ENCODE results near the gene CNFN. TPM values are rescaled to one million over a fixed set of nuclear protein-coding genes. Genes with fewer than 3 reads are reported as not detected.

The CNFN gene
- total RNA-seq, 1 donor from 2014 or later: not detected

DNA sequence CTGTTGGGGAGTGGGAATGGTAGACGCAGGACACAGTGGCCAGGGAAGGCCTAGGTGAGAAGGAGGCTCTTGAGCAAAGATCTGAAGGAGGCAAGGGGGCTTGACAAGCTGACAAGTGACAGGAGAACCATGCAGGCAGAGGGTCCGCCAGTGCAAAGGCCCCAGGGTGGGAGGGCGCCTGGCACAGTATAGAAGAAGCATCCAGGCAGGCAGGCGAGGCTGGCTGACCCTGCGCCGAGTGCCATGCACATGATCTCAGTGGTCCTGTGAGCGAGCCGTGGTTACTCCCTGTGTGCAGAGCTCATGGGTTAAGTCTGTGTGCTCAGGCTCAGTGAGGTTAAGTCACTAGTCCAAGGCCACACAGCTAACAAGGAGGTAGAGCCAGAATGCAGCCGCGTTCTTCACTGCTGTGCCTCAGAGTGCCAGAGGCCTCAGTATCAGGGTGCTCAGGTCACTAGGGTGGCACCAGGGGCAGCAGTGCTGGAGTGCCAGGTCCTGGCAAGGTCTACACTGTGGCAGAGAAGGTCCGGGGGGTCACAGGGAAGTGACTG lies 15.2 kb downstream of the CNFN start:
- Mint-ChIP-seq H3K4me1 (ENCODE audit: low read depth) (no peaks in the 10 kb centered on the region), H3K27me3 (ENCODE audit: low read depth) (peaks cover 5% of the 10 kb centered on the region), H3K4me3 (ENCODE audit: unreplicated experiment) (no peak overlapping the region), H3K9me3 (ENCODE audit: low read depth) (no peaks in the 10 kb centered on the region), H3K27ac (ENCODE audit: unreplicated experiment) (no peak overlapping the region), H3K36me3 (ENCODE audit: low read depth) (peaks cover 12% of the 10 kb centered on the region)
- TF ChIP-seq, protein P1, sequence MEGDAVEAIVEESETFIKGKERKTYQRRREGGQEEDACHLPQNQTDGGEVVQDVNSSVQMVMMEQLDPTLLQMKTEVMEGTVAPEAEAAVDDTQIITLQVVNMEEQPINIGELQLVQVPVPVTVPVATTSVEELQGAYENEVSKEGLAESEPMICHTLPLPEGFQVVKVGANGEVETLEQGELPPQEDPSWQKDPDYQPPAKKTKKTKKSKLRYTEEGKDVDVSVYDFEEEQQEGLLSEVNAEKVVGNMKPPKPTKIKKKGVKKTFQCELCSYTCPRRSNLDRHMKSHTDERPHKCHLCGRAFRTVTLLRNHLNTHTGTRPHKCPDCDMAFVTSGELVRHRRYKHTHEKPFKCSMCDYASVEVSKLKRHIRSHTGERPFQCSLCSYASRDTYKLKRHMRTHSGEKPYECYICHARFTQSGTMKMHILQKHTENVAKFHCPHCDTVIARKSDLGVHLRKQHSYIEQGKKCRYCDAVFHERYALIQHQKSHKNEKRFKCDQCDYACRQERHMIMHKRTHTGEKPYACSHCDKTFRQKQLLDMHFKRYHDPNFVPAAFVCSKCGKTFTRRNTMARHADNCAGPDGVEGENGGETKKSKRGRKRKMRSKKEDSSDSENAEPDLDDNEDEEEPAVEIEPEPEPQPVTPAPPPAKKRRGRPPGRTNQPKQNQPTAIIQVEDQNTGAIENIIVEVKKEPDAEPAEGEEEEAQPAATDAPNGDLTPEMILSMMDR (IDR thresholded peaks at IDR 0.05): no peak
- DNase-seq (ENCODE audit: low spot score): no peak

DNA sequence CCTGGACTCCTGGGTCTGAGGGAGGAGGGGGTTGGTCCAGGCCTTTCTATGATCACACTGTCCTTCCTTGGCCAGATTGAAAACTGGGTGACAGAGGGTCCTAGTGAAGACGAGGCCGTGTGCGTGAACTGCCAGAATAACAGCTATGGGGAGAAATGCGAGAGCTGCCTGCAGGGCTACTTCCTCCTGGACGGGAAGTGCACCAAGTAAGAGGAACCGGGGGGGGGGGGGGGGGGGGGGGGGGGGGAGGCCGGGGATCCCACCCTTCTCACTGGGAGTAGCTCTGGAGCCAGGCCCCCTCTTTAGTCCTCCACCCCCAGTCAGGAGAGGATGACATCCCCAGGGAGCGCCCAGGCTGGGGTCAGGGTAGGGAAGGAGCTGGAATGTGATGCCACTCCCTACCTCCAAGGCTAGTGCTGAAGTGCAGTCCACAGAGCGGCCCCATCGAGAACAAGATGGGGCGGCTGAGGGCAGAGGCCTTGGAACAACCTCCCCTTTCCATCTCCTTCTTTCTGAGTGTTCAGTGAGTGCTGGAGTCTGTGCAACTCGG lies 19.4 kb downstream of the CNFN start:
- DNase-seq (ENCODE audit: low spot score): no peak
- peaks cover 12% of the 10 kb centered on the region for H3K4me1 Mint-ChIP-seq (ENCODE audit: low read depth)
- TF ChIP-seq, protein P1 (IDR thresholded peaks at IDR 0.05): no peak
- H3K27me3 Mint-ChIP-seq (ENCODE audit: low read depth): no peaks in the 10 kb centered on the region
- peaks cover 13% of the 10 kb centered on the region for H3K36me3 Mint-ChIP-seq (ENCODE audit: low read depth)
- no peak overlapping the region for H3K4me3 Mint-ChIP-seq (ENCODE audit: unreplicated experiment)
- H3K9me3 Mint-ChIP-seq (ENCODE audit: low read depth): no peaks in the 10 kb centered on the region
- no peak overlapping the region for H3K27ac Mint-ChIP-seq (ENCODE audit: unreplicated experiment)

DNA sequence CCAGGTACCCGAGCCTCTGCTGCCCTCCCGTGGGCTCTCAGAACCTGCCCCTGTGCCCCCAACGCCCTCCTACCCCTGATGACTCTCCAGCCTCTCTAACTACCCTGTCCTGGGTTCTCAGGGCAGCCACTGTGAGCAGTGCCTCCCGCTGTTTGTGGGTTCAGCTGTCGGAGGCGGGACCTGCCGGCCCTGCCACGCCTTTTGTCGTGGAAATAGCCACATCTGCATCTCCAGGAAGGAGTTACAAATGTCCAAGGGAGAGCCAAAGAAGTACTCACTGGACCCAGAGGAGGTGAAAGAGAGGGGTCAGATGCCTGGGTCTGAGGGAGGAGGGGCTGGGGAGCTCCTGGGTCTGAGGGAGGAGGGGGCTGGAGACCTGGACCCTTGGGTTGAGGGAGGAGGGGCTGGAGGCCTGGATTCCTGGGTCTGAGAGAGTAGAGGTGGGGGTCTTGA lies 20.0 kb downstream of the CNFN start:
- Mint-ChIP-seq H3K27me3 (ENCODE audit: low read depth) (no peaks in the 10 kb centered on the region), H3K27ac (ENCODE audit: unreplicated experiment) (no peak overlapping the region), H3K4me3 (ENCODE audit: unreplicated experiment) (no peak overlapping the region), H3K36me3 (ENCODE audit: low read depth) (peaks cover 13% of the 10 kb centered on the region), H3K9me3 (ENCODE audit: low read depth) (no peaks in the 10 kb centered on the region), H3K4me1 (ENCODE audit: low read depth) (peaks cover 12% of the 10 kb centered on the region)
- no peak for DNase-seq (ENCODE audit: low spot score)
- TF ChIP-seq, protein P1 (IDR thresholded peaks at IDR 0.05): no peak

DNA sequence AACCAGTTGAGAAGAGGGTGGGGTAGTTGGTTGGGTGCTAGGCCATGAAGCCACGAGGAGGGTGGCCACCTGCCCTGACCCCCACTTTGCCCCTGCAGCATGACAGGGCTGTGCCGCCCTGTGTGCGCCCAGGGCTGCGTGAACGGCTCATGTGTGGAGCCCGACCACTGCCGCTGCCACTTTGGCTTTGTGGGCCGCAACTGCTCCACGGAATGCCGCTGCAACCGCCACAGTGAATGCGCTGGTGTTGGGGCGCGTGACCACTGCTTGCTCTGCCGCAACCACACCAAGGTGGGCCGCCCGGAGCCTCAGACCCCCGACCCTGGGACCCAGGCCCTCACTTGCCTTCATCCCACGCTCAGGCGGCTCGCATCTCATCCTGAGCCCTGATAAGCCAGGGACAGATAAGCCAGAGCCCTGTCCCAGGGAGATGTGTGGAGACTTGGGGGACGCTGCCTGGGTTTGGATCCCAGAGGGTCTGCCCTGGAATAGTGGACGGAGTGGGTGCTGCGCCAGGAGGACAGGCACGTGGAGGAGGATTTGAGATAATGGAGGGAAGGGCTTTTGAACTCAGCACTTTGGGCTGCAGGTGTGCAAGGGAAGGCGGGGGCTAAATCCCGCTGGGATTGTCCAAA lies 20.5 kb downstream of the CNFN start:
- no peak overlapping the region for H3K4me3 Mint-ChIP-seq (ENCODE audit: unreplicated experiment)
- H3K27me3 Mint-ChIP-seq (ENCODE audit: low read depth): no peaks in the 10 kb centered on the region
- H3K27ac Mint-ChIP-seq (ENCODE audit: unreplicated experiment): no peak overlapping the region
- DNase-seq (ENCODE audit: low spot score): no peak
- peaks cover 10% of the 10 kb centered on the region for H3K36me3 Mint-ChIP-seq (ENCODE audit: low read depth)
- peaks cover 12% of the 10 kb centered on the region for H3K4me1 Mint-ChIP-seq (ENCODE audit: low read depth)
- TF ChIP-seq, protein P1 (IDR thresholded peaks at IDR 0.05): no peak
- no peaks in the 10 kb centered on the region for H3K9me3 Mint-ChIP-seq (ENCODE audit: low read depth)

DNA sequence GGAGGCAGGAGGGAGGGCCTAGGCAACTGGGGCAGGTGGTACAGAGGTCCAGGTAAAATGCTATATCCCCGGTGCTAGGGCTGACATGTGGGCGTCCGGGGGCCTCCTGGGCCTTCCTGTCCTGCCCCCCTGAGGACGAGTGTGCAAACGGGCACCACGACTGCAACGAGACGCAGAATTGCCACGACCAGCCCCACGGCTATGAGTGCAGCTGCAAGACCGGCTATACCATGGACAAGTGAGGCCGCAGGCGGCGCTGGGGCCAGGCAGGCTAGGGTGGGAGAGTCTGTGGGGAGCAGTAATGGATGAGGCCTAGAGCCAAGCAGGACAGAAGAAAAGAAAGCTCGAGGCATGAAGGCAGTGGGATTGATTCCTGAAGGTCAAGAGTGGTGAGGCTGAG lies 21.3 kb downstream of the CNFN start:
- Mint-ChIP-seq H3K27ac (ENCODE audit: unreplicated experiment) (no peak overlapping the region), H3K4me1 (ENCODE audit: low read depth) (peaks cover 12% of the 10 kb centered on the region), H3K4me3 (ENCODE audit: unreplicated experiment) (no peak overlapping the region), H3K27me3 (ENCODE audit: low read depth) (no peaks in the 10 kb centered on the region), H3K36me3 (ENCODE audit: low read depth) (peaks cover 14% of the 10 kb centered on the region), H3K9me3 (ENCODE audit: low read depth) (peaks cover 5% of the 10 kb centered on the region)
- DNase-seq (ENCODE audit: low spot score): no peak
- TF ChIP-seq, protein P1 (IDR thresholded peaks at IDR 0.05): no peak

All from chondrocyte (in vitro differentiated cells).